Common myeloid progenitor, CD34-positive (primary cell): Measurements from ENCODE around the gene CDH13.
A peak's percentile ranks its signal among the peaks of the same experiment; 100 is the strongest.

Experiments
- CTCF ChIA-PET: fragments of 350-600 bp; sonication (Branson Sonifier 250); formaldehyde crosslinking; loops from one replicate; lab custom pipeline; 2021; ENCODE audit warnings: antibody characterized with exemption; lab: Charles Lee
- POLR2A ChIA-PET: fragments of 350-600 bp; sonication (Branson Sonifier 250); formaldehyde crosslinking; loops from one replicate; lab custom pipeline; 2021; ENCODE audit warnings: antibody characterized with exemption; lab: Charles Lee
- DNase-seq, 3 donors: peaks; one replicate each; pipeline versions ENCODE4 v3.0.0 to v3.0.0-alpha.2; 2013
- H3K27ac ChIP-seq, 2 experiments: 1 replicate in 1 of 2; 2 replicates in 1 of 2; pipeline ENCODE4 v1.7.0; 2013; ENCODE audit warnings: inconsistent platforms in 2 of 2, low read length in 2 of 2, mild to moderate bottlenecking in 2 of 2, low read depth in 1 of 2, moderate library complexity in 1 of 2; ENCODE audit not compliant: severe bottlenecking in 2 of 2, insufficient read depth in 1 of 2, poor library complexity in 1 of 2
- H3K27me3 ChIP-seq, 5 experiments: replicated peaks in 2 of 5; 1 replicate in 3 of 5; 2 replicates in 2 of 5; pipeline versions ENCODE4 v1.6.1 to v1.7.0; 2013; ENCODE audit warnings: low read length in 4 of 5, mild to moderate bottlenecking in 2 of 5, moderate library complexity in 2 of 5, inconsistent platforms in 1 of 5; ENCODE audit not compliant: insufficient read depth in 5 of 5, control insufficient read depth in 4 of 5
- H3K36me3 ChIP-seq, 4 experiments: 1 replicate in 2 of 4; 2 replicates in 2 of 4; pipeline versions ENCODE4 v1.6.1 to v1.7.0; 2013; ENCODE audit warnings: low read length in 3 of 4, control low read depth in 1 of 4, mild to moderate bottlenecking in 1 of 4; ENCODE audit not compliant: control insufficient read depth in 4 of 4, insufficient read depth in 4 of 4
- H3K4me1 ChIP-seq, 4 experiments: 1 replicate in 3 of 4; 2 replicates in 1 of 4; pipeline versions ENCODE4 v1.6.1 to v1.7.1; 2013; ENCODE audit warnings: low read length in 3 of 4, mild to moderate bottlenecking in 3 of 4, control low read depth in 1 of 4, inconsistent platforms in 1 of 4, moderate library complexity in 1 of 4; ENCODE audit not compliant: control insufficient read depth in 4 of 4, insufficient read depth in 4 of 4; ENCODE audit errors: control extremely low read depth in 1 of 4
- H3K4me3 ChIP-seq, 7 experiments: 1 replicate in 4 of 7; 2 replicates in 3 of 7; pipeline versions ENCODE4 v1.5.1 to v1.7.0; 2013; ENCODE audit warnings: mild to moderate bottlenecking in 7 of 7, low read length in 6 of 7, moderate library complexity in 6 of 7, inconsistent platforms in 2 of 7, low read depth in 2 of 7, control low read depth in 1 of 7; ENCODE audit not compliant: insufficient read depth in 4 of 7, control insufficient read depth in 1 of 7; ENCODE audit errors: extremely low read depth in 1 of 7
- H3K9me3 ChIP-seq, 5 experiments: 1 replicate in 4 of 5; 2 replicates in 1 of 5; pipeline versions ENCODE4 v1.6.1 to v1.7.1; 2013; ENCODE audit warnings: low read length in 4 of 5, mild to moderate bottlenecking in 2 of 5, inconsistent platforms in 1 of 5, low read depth in 1 of 5, moderate library complexity in 1 of 5; ENCODE audit not compliant: control insufficient read depth in 4 of 5, insufficient read depth in 2 of 5; ENCODE audit errors: control extremely low read depth in 1 of 5
- WGBS: methylation state at CpG from one replicate; pipeline ENCODE4 v1.1.5; 2013; ENCODE audit not compliant: insufficient coverage; 5-methylcytosine and 5-hydroxymethylcytosine counted together

The CDH13 gene

GRCh38 chr16:83418565-83418964 lies 791.8 kb downstream of the CDH13 start:
- DNase-seq: no peak
- ChIA-PET POLR2A (no interaction called here), CTCF (no interaction called here)
- Histone ChIP-seq H3K27ac (no peak overlapping the region), H3K9me3 (no peaks in the 10 kb centered on the region), H3K4me1 (no peaks in the 10 kb centered on the region), H3K4me3 (no peak overlapping the region), H3K27me3 (peaks cover 0 to 1% (median 0%) of the 10 kb centered on the region in 5 experiments), H3K36me3 (no peaks in the 10 kb centered on the region)
- 100% methylated on average over 1 of the region's 1 CpG for WGBS

GRCh38 chr16:83420206-83420760 lies 793.5 kb downstream of the CDH13 start:
- CTCF ChIA-PET: interaction anchor here (1.2 kb wide), 1 partner anchor 21 kb away, joined by 3 read pairs; no protein-coding TSS in a partner anchor
- Histone ChIP-seq H3K27me3 (peaks cover 0 to under 1% (median 0%) of the 10 kb centered on the region in 5 experiments), H3K27ac (no peak overlapping the region), H3K36me3 (no peaks in the 10 kb centered on the region), H3K9me3 (no peaks in the 10 kb centered on the region), H3K4me1 (no peaks in the 10 kb centered on the region), H3K4me3 (no peak overlapping the region)
- WGBS: 87% methylated on average over 8 of the region's 9 CpGs
- peak in 2 of 3 donors; percentile 19 to 24 for DNase-seq
- POLR2A ChIA-PET: no interaction called here

GRCh38 chr16:83433201-83433600 lies 806.4 kb downstream of the CDH13 start:
- DNase-seq: no peak
- H3K4me1 ChIP-seq: no peaks in the 10 kb centered on the region
- CTCF ChIA-PET: no interaction called here
- no peaks in the 10 kb centered on the region for H3K36me3 ChIP-seq
- no peaks in the 10 kb centered on the region for H3K9me3 ChIP-seq
- H3K27ac ChIP-seq: no peak overlapping the region
- POLR2A ChIA-PET: no interaction called here
- H3K4me3 ChIP-seq: no peak overlapping the region
- H3K27me3 ChIP-seq: no peaks in the 10 kb centered on the region
- WGBS: 80% methylated on average over 1 of the region's 3 CpGs

- ChIA-PET CTCF (no interaction called here), POLR2A (no interaction called here)
- Histone ChIP-seq H3K36me3 (no peaks in the 10 kb centered on the region), H3K4me3 (no peak overlapping the region), H3K9me3 (no peaks in the 10 kb centered on the region), H3K27ac (no peak overlapping the region), H3K27me3 (peaks cover 0 to 5% (median 0%) of the 10 kb centered on the region in 5 experiments), H3K4me1 (no peaks in the 10 kb centered on the region)
- WGBS: 100% methylated on average over 3 of the region's 7 CpGs
- DNase-seq: no peak
Measured at GRCh38 chr16:83437036-83437435, 810.3 kb downstream of the CDH13 start.

GRCh38 chr16:83438326-83438725 lies 811.6 kb downstream of the CDH13 start:
- no peak for DNase-seq
- H3K4me3 ChIP-seq: no peak overlapping the region
- H3K4me1 ChIP-seq: no peaks in the 10 kb centered on the region
- CTCF ChIA-PET: no interaction called here
- H3K36me3 ChIP-seq: no peaks in the 10 kb centered on the region
- no peaks in the 10 kb centered on the region for H3K9me3 ChIP-seq
- WGBS: no CpG with 5 or more reads among the region's 3 CpGs
- POLR2A ChIA-PET: no interaction called here
- no peak overlapping the region for H3K27ac ChIP-seq
- peaks cover 0 to 10% (median 0%) of the 10 kb centered on the region in 5 experiments for H3K27me3 ChIP-seq

GRCh38 chr16:83439412-83439811 lies 812.6 kb downstream of the CDH13 start:
- WGBS: 81% methylated on average over 5 of the region's 6 CpGs
- ChIA-PET POLR2A (no interaction called here), CTCF (no interaction called here)
- DNase-seq: no peak
- Histone ChIP-seq H3K4me1 (no peaks in the 10 kb centered on the region), H3K27ac (no peak overlapping the region), H3K4me3 (no peak overlapping the region), H3K36me3 (no peaks in the 10 kb centered on the region), H3K9me3 (no peaks in the 10 kb centered on the region), H3K27me3 (peaks cover 0 to 10% (median 0%) of the 10 kb centered on the region in 5 experiments)

GRCh38 chr16:83441517-83441916 lies 814.7 kb downstream of the CDH13 start:
- POLR2A ChIA-PET: no interaction called here
- no peak overlapping the region for H3K27ac ChIP-seq
- H3K9me3 ChIP-seq: no peaks in the 10 kb centered on the region
- WGBS: 29% methylated on average over 1 of the region's 4 CpGs
- peaks cover 0 to 11% (median 0%) of the 10 kb centered on the region in 5 experiments for H3K27me3 ChIP-seq
- DNase-seq: no peak
- no peaks in the 10 kb centered on the region for H3K4me1 ChIP-seq
- no peaks in the 10 kb centered on the region for H3K36me3 ChIP-seq
- no peak overlapping the region for H3K4me3 ChIP-seq
- CTCF ChIA-PET: interaction anchor here (0.8 to 1.1 kb wide), 2 partner anchors 9 to 21 kb away, joined by 3 read pairs; no protein-coding TSS in a partner anchor
